ENCODE results near the gene DCD. TPM values are rescaled to one million over a fixed set of nuclear protein-coding genes. Genes with fewer than 3 reads are reported as not detected.

Gene DCD
- total and polyA plus RNA-seq, 2 of the 8 experiments (the other 6 are each of a cell fraction or from before 2014, with no cell fraction given): not detected

DNA sequence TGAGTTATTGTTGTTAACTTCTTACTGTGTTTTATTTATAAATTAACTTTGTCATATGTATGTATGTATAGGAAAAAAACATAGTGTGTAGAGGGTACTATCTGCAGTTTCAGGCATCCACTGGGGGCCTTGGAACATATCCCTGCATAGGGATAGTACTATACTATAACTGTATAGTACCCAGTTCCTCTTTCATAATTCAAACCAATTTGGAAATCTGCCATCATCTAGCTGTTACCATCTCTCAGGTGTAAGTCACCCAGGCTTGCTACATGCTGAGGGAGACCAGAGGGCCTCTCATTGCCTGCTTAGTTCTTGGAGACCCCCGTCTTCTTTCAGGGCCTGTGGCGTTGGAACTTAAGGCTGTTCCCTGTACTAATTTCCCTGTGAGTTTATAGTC is 12.9 kb upstream of the DCD start (continued):
- TF ChIP-seq TBP (IDR thresholded peaks at IDR 0.05; ENCODE audit: low read depth, low read length) (no peak), GABPA (IDR thresholded peaks at IDR 0.05; ENCODE audit: borderline replicate concordance, insufficient read depth, low read length) (no peak), SP4 (IDR thresholded peaks at IDR 0.05; ENCODE audit: low read length) (no peak), NANOG (IDR thresholded peaks at IDR 0.05; ENCODE audit: insufficient read depth, low read depth, low read length, poor library complexity, severe bottlenecking) (no peak)
